HG02885 (cell line): ENCODE data around the gene CNFN.
"Not testable (repeated sequence)": the region's sequence is repeated elsewhere in the genome, so short reads cannot be mapped to it uniquely, and the experiment has no call there.

Source experiments
- ATAC-seq: cut with Tn5 transposase; IDR thresholded peaks from one replicate; pipeline ENCODE4 v1.9.1; 2021; ENCODE audit warnings: mild to moderate bottlenecking; ENCODE audit not compliant: unreplicated experiment, poor library complexity

Gene CNFN

DNA sequence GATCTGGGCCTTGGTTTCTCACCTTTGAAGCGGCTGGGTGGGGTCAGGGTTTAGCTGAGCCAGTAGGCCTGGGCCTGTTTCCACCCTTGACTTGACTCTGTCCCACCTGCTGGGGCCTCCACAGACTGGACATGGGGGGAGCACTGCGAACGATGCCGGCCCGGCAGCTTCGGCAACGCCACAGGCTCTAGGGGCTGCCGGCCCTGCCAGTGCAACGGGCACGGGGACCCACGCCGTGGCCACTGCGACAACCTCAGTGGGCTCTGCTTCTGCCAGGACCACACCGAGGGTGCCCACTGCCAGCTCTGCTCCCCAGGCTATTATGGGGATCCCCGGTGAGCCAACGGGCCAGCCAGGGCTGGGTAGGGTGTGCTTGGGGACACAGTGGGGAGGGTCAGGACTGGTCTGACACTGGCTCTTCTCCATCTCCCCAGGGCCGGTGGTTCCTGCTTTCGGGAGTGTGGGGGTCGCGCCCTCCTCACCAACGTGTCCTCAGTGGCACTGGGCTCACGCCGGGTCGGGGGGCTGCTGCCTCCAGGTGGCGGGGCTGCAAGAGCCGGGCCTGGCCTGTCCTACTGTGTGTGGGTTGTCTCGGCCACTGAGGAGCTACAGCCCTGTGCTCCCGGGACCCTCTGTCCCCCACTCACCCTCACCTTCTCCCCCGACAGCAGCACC, 36.6 kb downstream of the CNFN start:
- ATAC-seq = no peak

DNA sequence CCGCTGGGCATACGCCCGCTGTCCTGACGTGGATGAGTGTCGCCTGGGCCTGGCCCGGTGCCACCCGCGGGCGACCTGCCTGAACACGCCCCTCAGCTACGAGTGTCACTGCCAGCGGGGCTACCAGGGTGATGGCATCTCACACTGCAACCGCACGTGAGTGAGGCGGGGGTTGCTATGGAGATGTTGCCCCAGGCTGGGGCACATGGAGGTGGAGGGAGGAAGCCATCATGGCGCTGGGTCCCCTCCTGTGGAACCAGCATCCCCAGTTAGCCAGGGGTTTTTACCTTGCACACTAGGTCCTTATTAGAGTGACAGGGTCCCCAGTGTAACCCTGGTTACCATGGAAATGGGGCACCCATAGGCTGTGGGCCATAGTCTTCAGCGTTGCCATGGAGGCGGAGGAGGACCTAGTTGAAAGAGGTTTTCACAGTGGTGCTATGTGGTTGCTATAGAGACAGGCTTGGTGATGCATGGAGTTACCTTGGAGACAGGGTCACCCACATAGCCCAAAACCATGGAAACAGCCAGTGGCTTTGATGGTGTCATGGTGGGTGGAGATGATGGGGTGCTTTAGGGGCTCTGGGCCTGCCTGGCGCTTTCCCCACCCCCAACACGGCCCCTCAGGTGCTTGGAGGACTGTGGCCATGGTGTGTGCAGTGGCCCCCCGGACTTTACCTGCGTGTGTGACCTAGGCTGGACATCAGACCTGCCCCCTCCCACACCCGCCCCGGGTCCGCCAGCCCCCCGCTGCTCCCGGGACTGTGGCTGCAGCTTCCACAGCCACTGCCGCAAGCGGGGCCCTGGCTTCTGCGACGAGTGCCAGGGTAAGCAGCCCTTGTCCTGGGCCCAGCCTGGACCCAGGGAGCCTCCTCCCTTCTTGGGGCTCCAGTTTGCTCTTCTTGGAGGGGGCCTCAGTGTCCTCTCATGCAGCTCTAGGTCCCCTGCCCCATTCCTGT, 37.5 kb downstream of the CNFN start:
- ATAC-seq = no peak

DNA sequence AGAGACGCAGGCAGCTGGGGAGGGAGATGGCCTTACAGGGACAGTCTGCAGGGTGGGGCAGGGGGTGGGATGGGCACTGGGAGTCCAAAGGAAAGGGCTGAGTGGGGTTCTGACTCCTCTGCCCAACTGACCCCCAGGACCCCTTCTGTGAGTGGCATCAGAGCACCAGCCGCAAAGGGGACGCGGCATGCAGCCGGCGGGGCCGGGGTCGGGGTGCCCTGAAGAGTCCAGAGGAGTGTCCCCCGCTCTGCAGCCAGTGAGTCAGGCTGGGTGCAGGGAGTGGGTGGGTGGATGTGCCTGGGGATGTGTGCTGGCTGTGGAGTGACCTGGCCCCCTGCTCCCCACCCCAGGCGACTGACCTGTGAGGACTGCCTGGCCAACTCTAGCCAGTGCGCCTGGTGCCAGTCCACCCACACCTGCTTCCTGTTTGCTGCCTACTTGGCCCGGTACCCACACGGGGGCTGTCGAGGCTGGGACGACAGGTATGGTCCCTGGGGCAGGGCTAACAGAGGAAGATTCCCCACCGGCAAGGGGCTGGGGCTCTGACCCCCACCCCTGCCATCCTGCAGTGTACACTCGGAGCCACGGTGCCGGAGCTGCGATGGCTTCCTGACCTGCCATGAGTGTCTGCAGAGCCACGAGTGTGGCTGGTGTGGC, 38.9 kb downstream of the CNFN start:
- no peak for ATAC-seq

DNA sequence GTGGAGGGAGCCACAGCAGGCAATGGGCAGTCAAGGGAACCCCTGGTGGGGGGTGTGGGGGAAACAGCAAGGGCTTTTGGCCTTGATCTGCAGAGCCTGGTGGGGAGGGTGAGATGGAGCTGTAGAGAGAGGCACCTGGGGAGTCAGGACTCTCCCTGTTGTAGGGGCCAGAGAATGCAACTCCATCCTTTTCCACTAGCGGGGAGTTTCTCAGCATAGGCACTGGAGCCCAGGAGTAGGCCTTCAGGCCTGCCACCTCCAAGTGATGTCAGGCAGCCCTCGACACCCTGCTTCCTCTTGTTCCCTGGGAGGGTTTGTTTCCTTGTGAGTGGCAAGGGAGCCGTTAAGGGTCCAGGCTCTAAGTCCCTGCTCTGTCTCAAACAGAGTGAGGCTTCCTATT, 39.7 kb downstream of the CNFN start:
- no peak for ATAC-seq

GRCh38 chr19:42349378-42350107, 40.6 kb downstream of the CNFN start:
- ATAC-seq = no peak

- no peak for ATAC-seq
These were observed 41.9 kb downstream of the CNFN start for GRCh38 chr19:42348211-42348610.

DNA sequence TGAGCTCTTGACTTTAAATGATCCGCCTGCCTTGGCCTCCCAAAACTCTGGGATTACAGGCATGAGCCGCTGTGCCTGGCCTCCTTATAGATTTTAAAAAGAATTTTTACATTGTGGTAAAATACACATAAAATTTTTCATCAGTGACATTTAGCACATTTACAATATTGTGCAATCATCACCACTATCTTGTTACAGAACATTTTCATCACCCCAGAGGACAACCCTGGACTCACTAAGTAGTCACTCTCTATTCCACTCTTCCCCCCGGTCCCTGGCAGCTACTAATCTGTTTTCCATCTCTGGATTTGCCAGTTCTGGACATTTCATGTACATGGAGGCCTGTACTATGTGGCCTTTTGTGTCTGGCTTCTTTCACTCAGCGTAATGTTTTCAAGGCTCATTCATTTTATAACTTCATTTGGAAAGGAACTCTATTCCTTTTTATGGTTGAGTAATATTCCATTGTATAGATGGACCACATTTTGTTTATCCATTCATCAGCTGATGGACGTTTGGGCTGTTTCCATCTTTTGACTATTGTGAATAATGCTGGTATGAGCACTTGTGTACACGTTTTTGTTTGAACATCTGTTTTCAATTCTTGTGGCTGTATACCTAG, 44.8 kb downstream of the CNFN start:
- ATAC-seq = no peak

DNA sequence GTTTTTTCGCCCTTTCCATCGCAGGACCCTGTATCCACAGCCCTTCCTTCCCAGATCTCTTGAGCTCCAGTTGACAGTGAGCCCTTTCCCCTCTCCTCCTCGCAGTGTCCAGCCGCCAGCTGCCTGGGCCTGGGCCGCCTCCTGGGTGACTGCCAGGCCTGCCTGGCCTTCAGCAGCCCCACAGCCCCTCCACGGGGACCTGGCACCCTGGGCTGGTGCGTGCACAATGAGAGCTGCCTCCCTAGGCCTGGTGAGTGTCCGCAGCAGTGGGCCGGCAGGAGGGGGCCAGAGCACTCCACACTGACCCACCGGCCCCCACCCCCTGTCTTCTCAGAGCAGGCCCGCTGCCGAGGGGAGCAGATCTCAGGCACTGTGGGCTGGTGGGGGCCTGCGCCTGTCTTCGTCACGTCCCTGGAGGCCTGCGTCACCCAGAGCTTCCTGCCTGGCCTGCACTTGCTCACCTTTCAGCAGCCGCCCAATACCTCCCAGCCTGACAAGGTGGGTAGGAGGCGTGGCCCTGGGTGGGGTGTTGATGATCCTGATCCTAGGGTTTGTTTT, 45.7 kb downstream of the CNFN start:
- ATAC-seq = no peak

- ATAC-seq = no peak
These were observed 46.6 kb downstream of the CNFN start for GRCh38 chr19:42343344-42344110.

GRCh38 chr19:42339922-42340321, 50.2 kb downstream of the CNFN start:
- ATAC-seq = not testable (repeated sequence)

DNA sequence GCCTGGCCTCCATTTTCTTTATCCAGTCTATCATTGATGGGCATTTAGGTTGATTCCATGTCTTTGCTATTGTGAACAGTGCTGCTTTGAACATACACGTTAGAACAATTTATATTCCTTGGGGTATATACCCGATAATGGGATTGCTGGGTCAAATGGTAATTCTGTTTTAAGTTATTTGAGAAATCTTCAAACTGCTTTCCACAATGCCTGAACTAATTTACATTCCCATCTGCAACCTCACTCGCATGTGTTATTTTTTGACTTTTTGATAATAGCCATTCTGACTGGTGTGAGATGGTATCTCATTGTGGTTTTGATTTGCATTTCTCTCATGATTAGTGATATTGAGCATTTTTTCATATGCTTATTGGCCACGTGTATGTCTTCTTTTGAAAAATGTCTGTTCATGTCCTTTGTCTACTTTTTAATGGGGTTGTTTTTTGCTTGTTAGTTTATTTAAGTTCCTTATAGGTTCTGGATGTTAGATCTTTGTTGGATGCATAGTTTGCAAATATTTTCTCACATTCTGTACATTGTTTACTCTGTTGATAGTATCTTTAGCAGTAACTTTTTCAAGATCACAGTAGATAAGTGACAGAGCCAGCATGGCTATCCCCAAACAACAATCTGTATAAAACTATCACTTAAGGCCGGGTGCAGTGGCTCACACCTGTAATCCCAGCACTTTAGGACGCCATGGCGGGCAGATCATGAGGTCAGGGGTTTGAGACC, 50.8 kb downstream of the CNFN start:
- ATAC-seq = not testable (repeated sequence)
